GM03348 (cell line): ENCODE measurements around the gene EXOG.

ENCODE experiments used
- DNase-seq: peaks from one replicate; pipeline ENCODE4 v3.0.0; 2012; ENCODE audit warnings: low spot score

EXOG gene

DNA sequence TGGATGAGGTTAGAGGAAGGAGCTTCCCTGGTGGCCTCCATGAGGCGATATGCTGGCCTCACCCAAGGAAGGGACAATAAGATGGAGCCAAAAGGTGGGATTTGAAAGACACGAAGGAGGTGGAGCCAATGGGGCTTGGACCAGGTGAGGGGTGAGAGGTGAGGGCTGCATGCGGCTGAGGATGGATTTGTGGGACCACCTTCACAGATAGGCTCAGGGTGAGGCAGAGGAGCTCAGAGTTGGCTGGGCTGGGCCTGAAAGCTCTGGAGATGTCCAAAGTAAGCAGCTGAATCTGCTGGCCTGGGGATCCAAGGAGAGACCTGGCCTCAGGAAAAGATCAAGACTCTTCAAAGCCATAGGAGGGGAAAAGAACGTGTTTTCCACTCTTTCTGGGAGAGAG lies 49.8 kb downstream of the EXOG start:
- DNase-seq: no peak

DNA sequence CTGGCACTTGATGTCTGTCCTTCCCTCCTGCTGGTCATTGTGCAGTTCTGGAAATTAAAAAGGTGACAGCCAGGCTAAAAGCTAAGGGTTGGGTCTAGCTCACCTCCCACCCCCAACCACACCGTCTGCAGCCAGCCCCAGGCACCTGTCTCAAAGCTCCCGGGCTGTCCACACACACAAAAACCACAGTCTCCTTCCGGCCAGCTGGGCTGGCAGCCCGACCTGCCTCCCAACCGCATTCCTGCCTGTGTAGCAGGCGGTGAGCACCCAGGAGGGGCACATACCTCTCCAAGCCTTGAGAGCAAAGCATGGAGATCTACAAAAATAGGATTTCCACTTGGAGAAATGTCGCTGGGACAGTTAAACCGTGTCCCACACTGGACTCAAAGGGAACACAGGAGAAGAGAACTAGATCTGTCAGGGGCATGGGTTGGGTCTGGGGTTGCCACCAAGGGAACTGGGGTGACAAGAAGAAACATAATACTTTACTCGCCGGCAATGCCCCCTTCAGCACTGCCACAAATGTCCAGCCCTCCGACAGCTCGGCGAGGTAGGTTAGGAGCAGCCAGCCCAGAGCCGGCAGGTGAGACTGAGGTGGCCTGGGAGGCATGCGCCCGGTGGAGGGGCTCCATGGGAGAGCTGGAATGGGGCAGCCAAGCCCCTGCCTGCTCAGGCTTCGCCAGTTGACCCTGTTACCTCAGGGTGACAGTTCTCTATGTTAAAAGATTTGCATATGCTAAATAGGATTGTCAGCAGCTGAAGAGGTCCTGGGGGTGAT lies 52.2 kb downstream of the EXOG start:
- DNase-seq: no peak

DNA sequence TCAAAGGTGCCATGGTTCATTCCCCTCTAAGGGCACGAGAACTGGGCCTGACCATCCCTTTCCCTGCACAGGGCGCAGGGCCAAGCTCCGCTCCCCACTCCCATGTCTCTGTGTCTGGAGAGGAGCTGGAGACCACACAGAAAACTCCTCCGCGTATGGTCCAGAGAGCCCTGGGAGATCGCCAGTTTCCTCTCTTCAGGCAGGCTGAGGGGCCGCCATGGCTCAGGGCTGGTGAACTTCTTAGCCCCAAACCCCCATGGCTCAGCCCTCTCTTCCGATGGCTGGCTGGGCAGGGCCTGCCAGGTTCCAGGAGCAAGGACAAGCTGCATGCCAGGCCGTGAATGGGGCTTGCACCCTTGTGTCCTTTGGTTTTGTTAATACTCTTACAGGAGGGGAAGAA lies 52.9 kb downstream of the EXOG start:
- DNase-seq: no peak

DNA sequence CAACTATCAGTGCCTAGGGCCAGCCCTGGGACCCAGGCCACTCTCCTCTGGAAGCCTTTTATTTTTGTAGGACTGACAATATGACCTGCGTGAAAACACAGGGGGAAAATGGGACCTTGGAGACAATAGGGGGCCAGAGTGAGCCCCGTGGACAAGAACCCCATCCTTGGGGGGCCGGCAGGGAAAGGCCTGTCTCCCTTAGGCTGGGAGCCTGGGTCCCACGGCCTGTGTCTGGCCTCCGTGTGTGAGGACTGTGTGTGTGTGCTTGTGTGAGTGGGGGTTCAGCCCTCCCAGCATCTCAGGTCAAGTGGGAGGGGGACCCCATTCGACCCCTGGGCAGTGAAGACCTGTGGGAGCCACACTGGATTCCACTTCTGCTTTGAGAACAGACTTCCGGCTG lies 53.3 kb downstream of the EXOG start:
- no peak for DNase-seq

DNA sequence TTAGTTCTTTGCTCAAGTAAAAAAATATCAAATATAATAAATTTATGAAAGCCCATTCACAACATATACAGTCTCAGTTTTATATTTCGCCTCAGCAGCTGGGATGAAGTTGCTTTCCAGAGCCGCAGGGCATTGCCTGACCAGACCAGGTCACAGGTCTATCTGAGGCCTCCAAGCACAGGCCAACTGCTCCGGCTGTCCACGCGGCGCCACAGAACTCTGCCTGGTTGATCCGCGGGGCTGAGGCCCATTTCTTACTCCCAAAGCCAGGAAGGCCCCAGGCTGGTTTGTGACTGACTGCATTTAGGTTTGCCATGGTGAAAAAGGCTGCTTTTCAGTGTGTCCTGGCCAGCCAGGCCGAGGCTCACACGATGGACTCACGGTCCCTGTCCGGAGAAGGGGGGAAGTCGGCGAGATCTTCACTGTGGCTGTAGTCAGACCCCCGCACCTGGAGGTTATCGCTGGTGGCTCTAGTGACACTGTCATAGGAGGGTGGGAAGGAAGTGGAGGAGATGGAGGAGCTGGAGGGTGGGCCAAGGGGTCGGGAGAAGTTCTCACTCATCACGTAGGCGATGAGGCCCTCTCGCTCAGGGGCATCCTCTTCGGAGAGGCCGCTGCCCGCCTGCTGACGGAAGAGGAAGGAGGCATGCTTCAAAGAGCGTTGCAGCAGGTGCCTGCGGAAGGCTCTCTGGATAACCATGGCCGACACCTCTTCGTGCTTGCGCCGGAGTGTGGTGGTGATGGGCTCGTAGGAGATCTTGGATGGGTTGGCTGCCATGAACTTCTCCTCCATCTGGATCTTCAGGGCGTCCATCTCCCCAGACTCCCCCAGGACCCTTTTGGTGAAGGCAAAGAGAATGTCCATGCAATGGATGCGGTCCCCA lies 54.1 kb downstream of the EXOG start:
- DNase-seq: no peak

DNA sequence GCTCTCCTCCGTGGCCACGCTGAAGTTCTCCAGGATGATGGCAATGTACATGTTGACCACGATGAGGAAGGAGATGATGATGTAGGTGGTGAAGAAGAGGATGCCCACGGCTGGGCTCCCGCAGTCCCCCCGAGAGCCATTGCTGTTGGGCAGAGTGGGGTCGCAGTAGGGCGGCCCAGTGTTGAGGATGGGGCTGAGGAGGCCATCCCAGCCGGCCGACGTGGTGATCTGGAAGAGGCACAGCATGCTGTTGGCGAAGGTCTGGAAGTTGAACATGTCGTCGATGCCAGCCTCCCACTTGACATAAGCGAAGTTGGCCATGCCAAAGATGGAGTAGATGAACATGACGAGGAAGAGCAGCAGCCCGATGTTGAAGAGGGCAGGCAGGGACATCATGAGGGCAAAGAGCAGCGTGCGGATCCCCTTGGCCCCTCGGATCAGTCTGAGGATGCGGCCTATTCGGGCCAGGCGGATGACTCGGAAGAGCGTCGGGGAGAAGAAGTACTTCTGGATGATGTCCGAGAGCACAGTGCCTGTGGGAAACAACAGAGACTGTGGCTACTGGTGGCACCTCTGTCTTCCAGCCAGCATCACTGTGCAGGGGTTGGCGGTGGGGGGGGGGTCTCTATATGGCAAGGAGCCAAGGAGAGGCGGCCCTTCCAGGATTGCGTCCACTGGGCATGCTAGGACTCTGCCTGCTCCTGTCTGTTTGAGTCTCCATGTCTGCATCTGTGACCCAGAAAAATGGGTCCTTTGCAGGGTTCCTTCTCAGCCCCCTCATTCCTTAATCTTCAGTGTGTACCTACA lies 55.1 kb downstream of the EXOG start:
- DNase-seq: no peak

DNA sequence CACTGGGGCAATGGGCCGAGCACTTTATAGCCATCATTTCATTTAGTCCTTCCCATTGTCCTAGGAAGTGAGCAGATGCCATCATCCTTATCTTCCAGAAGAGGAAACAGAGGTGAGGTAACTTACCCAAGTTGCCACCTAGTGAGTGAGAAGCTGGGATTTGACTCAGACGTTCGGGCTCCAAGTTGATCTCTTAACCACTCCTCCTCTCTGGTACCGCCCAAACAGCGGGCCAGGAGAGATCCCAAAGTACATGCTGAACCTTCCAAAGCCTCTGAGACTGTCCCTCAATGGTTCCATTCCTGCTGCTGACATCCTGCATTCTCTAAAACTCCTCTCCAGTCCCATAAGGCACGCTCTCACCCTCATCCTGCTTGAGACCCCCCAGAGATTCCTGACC lies 56.2 kb downstream of the EXOG start:
- no peak for DNase-seq

DNA sequence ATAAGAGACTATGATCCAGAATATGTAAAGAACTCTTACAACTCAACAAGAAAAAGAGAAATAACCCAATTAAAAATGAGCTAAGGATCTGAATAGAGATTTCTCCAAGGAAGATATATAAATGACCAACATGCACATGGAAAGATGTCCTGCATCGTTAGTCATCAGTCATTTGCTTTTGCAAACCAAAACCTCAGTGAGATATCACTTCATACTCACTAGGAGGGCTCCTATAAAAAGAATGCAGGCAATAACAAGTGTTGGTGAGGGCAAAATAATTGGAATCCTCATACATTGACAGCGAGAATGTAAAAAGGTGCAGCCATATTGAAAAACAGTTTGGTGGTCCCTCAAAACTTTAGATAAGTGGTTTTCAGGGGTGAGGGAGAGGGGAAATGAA lies 56.9 kb downstream of the EXOG start:
- no peak for DNase-seq

DNA sequence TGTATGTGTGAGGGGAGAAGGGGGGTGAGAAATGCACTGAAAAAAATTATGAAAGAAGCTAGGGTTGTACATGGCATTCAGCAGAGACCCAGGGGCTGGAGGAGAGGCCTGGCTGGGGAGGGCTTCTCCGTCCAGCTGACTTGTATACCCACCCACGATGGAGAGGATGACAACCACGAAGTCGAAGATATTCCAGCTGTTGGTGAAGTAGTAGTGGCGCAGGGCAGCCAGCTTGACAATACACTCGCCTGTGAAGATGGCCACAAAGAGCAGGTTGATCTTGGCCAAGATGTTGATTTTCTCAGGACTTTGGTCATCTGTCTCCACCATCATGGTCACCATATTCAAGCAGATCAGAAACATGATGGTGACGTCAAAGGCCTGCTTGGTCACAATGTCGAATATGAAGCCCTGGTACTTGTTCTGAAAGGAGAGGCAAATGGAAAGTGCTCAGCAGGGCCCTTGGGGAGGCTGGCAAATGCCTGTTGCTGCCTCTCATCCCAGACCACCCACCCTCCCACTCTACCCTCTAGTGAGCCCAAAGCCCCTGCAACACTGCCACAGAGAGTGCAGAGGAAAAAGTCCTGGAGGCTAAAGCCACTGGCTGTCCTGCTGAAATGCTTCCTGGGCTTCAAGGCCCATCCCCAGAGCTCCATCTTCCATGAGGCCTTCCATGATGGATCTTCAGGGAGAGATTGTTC lies 58.1 kb downstream of the EXOG start:
- DNase-seq: no peak

DNA sequence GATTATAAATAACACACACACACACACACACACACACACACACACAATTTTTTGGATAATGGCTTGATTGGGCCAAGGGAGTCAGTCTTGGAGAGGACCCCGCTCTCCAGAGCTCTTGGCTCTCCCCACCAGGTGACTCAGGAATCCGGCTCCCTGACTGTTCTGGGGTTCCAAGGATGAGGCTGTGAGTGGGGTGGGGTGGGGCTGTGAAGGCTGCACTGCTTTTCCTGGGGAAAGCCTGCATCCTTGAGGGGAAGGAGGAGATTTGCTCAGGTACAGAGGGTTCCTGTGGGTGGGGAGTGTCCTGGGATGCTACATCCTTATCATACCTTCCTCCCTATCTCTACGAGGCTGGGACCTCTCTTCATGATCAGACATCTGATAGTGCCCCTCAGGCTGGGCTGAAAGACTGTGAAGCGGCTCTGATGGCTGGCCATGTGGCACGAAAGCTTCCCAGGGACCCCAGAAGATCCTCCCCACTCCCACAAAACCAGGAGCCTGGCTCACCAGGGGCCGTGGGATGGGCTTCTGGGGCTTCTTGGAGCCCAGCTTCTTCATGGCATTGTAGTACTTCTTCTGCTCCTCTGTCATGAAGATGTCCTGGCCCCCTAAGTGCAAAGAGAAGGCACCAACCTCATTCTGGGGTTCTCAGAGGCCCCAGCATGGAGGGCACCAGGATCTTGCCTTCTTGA lies 59.2 kb downstream of the EXOG start:
- no peak for DNase-seq

DNA sequence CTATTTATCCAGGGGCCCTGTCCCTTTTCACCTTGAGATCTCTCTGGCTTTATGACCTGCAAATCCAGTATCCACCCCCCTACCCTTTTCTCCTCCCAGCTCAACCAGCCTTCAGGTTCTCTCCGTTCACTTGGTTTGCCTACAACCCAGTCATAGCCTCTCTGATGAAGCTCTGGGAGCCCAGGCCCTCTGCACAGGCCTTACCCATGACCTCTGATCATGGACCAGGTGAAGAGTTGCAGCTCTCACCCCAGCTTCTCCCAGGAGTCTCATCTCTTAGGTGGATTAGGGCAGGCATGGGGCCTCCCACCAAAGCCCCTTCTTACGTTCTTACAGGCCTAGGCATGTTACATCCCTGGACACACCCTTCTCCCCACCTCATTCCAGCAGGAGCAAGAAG lies 59.8 kb downstream of the EXOG start:
- no peak for DNase-seq

DNA sequence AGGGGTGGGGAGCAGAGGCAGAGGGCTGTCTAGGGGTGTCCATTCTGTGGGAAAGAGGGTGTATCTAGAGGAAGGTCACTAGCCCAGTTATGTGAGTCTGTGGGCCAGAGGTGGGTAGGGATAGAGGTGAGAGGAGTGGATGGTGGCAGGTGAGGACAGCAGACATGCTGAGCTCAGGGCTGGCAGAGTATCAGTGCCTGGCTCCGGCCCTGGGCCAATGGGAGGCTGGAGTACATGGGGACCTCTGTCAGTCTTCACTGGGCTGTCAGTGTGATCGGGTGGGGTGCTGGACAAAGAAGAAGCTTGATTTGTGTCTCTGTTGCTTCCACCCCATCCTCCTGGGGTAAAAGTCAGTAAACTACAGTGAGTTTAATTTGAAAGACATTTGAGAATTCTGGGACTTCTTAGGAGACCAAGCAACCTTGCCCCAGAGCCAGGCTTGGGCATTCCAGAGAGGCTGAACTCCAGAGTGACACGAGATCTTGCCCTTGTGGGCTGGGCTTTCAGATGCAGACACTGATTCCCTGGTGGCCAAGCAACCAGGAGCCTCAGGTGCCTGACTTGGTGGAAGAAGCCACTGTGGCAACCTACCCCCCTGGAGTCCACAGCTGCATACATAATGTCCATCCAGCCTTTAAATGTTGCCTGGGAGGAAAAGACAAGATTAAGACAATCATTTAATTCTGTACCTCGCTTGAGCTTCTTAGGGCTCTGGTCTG lies 60.7 kb downstream of the EXOG start:
- DNase-seq: no peak

DNA sequence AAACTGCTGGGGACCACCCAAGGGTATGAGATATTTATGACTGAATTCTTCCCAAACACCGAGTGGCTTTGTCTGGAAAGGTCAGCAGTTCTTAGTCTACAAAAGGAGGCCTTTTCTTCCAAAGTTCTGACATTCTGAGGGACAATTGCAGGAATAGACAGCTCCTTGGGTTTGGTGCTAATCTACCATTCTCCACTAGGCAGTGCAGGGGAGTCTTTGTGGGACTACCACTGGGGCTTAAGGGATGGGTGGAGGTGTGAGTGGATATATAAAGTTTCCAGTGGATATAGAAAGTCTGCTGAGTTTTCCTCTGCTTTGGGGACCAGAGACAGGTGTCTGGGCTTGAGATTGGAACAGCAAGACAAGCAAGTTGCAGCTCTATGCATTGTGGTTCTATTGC lies 62.7 kb downstream of the EXOG start:
- DNase-seq: no peak

DNA sequence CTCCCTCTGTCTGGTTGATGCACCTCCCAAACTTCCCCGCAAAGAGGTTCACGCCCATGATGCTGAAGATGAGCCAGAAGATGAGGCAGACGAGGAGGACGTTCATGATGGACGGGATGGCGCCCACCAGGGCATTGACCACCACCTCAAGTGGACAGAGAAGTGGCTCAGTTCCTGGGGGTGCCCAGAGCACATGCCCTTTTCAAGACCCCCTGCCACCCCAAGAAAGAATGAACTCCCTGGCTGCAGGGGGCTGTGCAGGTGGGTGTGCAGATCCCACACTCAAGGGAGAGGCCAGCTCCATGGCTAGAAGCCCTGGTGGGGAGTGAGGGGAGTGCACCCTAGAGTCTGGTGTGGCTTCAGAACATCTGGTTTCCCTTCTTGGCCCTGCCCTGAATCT lies 64.1 kb downstream of the EXOG start:
- DNase-seq: no peak

DNA sequence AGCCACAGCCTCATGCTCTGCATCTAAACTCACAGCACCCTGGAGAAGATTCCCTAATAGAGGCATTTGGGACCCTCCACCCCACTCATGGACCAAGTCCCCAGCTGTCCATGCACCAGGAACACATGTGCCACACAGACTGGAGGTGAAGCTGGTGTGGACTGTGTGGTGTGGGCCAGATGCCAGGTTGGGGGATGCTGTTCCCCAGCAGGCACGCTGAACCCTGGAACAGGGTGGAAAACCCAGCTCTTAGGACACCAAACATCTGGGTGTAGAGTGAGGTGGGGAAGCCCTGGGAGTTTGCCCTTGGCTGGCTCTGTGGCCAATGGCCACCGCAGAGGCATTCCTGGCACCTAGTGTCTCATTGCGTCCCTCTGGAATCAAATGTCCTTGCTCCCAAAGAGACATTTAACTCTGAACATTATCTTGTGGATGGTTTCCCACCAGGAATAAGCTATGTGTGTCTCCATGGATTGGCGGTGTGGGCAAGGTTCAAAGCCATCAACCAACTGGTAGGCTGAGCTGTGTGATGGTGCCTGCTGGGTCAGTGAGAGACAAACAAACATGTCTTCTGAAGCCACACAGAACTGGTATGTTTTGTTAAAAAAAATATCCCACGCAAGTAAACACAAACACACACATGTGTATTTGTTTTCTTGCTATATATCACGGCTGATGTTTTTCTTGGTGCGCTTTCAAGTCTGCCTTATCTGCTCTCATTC lies 65.0 kb downstream of the EXOG start:
- no peak for DNase-seq

DNA sequence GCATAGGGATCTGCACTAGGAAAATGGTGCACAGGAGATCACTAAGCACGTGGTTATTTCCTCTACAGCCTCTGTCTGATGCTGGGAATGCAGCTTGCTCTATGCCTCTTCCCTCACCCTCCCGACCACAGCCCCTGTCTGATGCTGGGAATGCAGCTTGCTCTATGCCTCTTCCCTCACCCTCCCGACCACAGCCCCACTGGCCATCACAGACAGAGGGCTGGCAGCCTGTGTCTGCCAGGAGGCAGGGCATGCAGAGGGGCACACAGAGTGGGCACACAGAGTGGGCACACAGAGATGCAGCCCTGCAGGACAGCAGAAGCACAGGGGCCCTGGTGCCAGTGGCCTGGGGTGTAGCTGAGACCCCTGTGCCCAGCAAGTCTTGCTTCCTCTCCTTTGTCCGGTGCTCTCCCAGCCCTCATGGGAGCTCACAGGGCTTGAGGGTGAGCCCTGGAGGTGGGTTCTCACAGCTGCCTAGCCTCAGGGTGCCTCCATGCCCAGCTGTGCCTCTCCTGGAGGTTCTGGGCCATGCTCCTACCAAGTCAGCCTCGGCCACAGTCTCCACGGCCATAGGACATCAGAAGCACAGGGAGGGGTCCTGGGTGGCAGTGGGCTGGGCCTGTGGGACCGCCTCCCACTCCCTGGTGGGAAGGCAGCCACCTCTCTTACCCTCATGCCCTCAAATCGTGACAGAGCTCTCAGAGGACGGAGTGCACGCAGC lies 65.8 kb downstream of the EXOG start:
- no peak for DNase-seq

DNA sequence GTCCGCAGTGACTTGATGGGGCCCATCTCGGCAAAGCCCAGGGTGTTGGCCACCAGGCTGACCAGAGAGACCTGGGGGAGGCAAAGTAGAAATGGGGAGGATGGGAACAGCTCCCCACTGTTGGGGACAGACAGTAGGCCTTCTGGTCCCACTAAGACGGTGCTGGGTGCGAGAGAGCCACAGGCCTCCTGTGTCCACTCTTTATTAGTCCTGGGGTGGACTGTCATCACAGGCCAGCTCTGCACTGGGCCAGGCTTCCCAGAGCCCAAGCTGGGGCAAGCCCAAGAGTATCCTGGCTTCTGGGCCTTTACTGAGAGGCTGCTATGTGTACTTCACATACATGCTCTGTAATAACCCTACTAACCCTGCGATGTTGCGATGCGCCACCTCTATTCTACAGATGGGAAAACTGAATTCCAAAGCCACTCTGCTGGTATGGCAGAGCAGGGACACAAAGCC lies 66.4 kb downstream of the EXOG start:
- DNase-seq: no peak

DNA sequence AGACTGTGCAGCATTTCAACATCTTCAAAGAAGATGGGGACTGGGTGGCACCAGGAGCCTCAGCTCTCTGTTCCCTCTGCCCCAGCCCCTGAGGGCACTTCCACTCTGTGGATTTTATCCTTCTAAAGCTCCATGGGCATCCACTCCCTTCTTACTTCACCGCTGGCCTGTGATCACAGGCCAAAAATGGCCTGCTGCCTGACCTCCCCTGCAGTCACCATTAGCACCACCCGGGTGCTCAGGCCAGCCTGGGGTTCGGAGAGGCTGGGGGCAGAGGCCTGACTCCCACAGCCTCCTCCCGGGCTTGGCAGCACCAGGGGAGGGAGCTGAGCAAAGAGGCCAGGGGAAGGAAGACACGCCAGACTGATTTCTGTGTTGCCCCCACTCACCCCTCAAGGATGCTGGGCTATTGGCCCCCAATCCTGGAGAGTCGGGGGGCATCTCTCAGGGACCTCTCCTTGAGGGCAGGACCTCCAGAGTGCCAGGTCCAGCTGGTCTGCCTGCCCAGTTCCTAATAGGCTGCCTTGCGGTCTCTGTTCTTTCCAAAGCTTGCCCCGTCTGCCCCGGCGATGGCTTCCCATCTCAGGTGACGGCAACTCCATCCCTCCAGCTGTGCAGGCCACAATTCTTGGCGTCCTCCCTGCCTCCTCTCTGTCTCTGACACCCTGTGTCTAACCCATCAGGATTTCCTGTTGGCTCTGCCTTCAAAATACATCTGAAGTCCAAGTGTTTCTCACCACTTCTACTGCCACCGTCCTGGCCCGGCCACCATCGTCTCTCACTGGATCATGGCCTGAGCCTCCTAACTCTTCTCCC lies 67.1 kb downstream of the EXOG start:
- no peak for DNase-seq
